CD4-positive, CD25-positive, alpha-beta regulatory T cell (primary cell): ENCODE results near the gene C12orf56. TPM values are rescaled to one million over a fixed set of nuclear protein-coding genes. Genes with fewer than 3 reads are reported as not detected.
A peak's percentile ranks its signal among the peaks of the same experiment; 100 is the strongest.
"Not testable (repeated sequence)": the region's sequence is repeated elsewhere in the genome, so short reads cannot be mapped to it uniquely, and the experiment has no call there.

ENCODE experiments used
- ATAC-seq, 2 donors: fragments of 150-1000 bp; cut with Tn5 transposase; one replicate each; pipeline ENCODE4 v1.10.0; 2021; ENCODE audit warnings: low read depth in 2 of 2, moderate number of reproducible peaks in 2 of 2, moderate library complexity in 1 of 2
- DNase-seq, 3 donors: peaks; one replicate each; pipeline versions ENCODE4 v3.0.0 to v3.0.0-alpha.2; 2012 to 2022; ENCODE audit warnings: mixed read lengths in 1 of 3
- H3K27ac ChIP-seq: one replicate; pipeline ENCODE4 v1.7.0; 2013; ENCODE audit warnings: mild to moderate bottlenecking, low read length; ENCODE audit not compliant: insufficient read depth, poor library complexity, severe bottlenecking
- H3K27me3 ChIP-seq: one replicate; pipeline ENCODE4 v1.7.0; 2013; ENCODE audit warnings: low read length; ENCODE audit not compliant: control insufficient read depth, insufficient read depth
- H3K36me3 ChIP-seq: one replicate; pipeline ENCODE4 v1.7.0; 2013; ENCODE audit warnings: mild to moderate bottlenecking, low read length, moderate library complexity; ENCODE audit not compliant: control insufficient read depth, insufficient read depth
- H3K4me1 ChIP-seq: 2 replicates; pipeline ENCODE4 v1.7.0; 2013; ENCODE audit warnings: mild to moderate bottlenecking, low read length; ENCODE audit not compliant: insufficient read depth, control insufficient read depth, poor library complexity, severe bottlenecking
- H3K4me3 ChIP-seq: one replicate; pipeline ENCODE4 v1.7.0; 2013; ENCODE audit warnings: low read depth, mild to moderate bottlenecking, low read length, moderate library complexity
- H3K9me3 ChIP-seq, 2 experiments: 1 replicate in 1 of 2; 2 replicates in 1 of 2; pipeline ENCODE4 v1.7.0; 2013; ENCODE audit warnings: low read length in 2 of 2, mild to moderate bottlenecking in 1 of 2, moderate library complexity in 1 of 2; ENCODE audit not compliant: control insufficient read depth in 2 of 2
- H3K27ac Mint-ChIP-seq, 3 donors: one replicate each; pipeline ENCODE4 v1.8.0; 2020 to 2022; ENCODE audit warnings: mild to moderate bottlenecking in 3 of 3, mixed read lengths in 3 of 3, moderate library complexity in 2 of 3
- H3K27me3 Mint-ChIP-seq: one replicate; pipeline ENCODE4 v1.8.0; 2022; ENCODE audit warnings: mild to moderate bottlenecking, mixed read lengths
- H3K36me3 Mint-ChIP-seq: one replicate; pipeline ENCODE4 v1.8.0; 2020; ENCODE audit warnings: mixed read lengths
- H3K4me1 Mint-ChIP-seq, 4 donors: one replicate each; pipeline ENCODE4 v1.8.0; 2020 to 2022; ENCODE audit warnings: mixed read lengths in 4 of 4, mild to moderate bottlenecking in 1 of 4
- H3K4me3 Mint-ChIP-seq, 4 donors: one replicate each; pipeline ENCODE4 v1.8.0; 2020 to 2022; ENCODE audit warnings: mild to moderate bottlenecking in 4 of 4, mixed read lengths in 4 of 4, moderate library complexity in 3 of 4
- H3K9me3 Mint-ChIP-seq, 7 donors: one replicate each; pipeline ENCODE4 v1.8.0; 2020 to 2022; ENCODE audit warnings: mixed read lengths in 7 of 7, mild to moderate bottlenecking in 3 of 7, moderate library complexity in 2 of 7
- polyA plus RNA-seq, 4 donors: library from polyadenylated mRNA; unstranded; fragments of 300-500 nt; fragmentation: Illumina TruSeq; gene quantifications; one replicate each; pipeline ENCODE4 v1.2.3, GENCODE V29; 2021
- total RNA-seq: library from RNA; stranded (reverse); gene quantifications from one replicate; pipeline ENCODE4 v1.2.3, GENCODE V29; 2022

The C12orf56 gene
- total and polyA plus RNA-seq, 5 donors from 2014 or later: 0.15 TPM; not detected in 4

DNA sequence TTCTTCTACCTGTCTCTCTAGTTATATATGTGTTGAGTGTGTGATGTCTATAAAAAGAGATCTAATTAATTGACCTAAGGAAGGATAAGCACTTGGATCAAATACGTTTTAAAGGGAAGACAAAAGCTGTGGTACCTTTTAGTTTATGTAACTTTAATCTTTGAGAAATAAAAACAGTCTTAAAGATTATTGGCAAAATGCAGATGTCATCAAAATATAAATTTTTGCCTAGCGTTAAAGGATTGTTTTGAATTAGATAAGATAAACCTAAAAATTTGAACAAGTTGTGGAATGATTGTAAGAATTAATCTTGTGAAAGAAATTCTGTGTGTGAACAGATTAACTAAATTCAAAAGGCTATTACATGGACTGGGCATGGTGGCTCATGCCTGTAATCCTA, 42.9 kb downstream of the C12orf56 start:
- no peaks in the 10 kb centered on the region for H3K27me3 ChIP-seq
- DNase-seq (no peak), ATAC-seq (no peak)
- Mint-ChIP-seq H3K27ac (no peak overlapping the region), H3K4me3 (no peak overlapping the region), H3K9me3 (peaks cover 0 to 18% (median 2%) of the 10 kb centered on the region in 7 donors), H3K4me1 (no peaks in the 10 kb centered on the region), H3K36me3 (peaks cover 7% of the 10 kb centered on the region), H3K27me3 (peaks cover 9% of the 10 kb centered on the region)
- H3K4me3 ChIP-seq: no peak overlapping the region
- no peaks in the 10 kb centered on the region for H3K36me3 ChIP-seq
- H3K9me3 ChIP-seq: no peaks in the 10 kb centered on the region
- H3K4me1 ChIP-seq: no peaks in the 10 kb centered on the region
- H3K27ac ChIP-seq: no peak overlapping the region

DNA sequence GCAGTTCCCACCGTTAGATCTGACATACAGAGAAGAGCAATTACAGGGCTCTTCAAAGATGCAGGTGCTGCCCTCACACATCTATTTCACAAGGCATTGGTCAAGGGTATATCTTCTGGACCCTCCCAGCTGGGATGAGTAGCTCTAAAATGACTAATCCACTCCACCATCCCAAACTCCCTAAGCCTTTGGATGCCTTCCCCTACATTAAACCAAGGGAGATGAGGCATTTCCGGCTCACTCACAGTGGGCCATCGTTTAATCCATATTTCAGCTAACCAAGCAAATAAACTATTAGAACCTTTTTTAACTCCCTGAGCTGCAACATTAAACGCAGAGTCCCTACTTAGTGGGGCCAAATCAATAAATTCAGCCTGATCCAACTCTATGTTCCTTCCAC, 45.9 kb downstream of the C12orf56 start:
- not testable (repeated sequence) for ATAC-seq, DNase-seq, H3K27me3 Mint-ChIP-seq, H3K27me3 ChIP-seq, H3K4me1 ChIP-seq, H3K4me3 ChIP-seq, H3K4me3 Mint-ChIP-seq, H3K36me3 ChIP-seq, H3K27ac Mint-ChIP-seq, H3K4me1 Mint-ChIP-seq, H3K9me3 ChIP-seq, H3K27ac ChIP-seq, H3K36me3 Mint-ChIP-seq
- peaks cover 0 to 18% (median 2%) of the 10 kb centered on the region in 7 donors for H3K9me3 Mint-ChIP-seq

DNA sequence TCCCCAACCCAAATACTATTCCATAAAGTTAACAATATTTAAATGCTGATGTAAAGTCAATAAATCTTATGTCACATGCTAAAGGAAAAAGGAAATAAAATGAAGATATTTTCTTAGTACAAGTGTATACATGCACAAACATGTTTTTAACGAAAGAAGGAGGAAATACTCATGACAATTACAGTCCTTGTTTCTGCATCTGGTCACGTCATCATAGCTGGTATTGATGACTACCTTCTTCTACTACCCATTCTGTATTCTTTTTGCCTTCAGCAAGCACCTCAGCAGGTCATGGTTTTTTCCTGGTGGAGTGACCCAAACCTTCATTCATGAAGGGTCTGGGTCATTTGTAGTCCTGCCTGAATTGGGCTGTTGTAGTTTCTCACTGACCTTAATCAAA, 50.0 kb downstream of the C12orf56 start:
- peaks cover 0 to 14% (median 0%) of the 10 kb centered on the region in 7 donors for H3K9me3 Mint-ChIP-seq
- H3K36me3 ChIP-seq, H3K27me3 Mint-ChIP-seq, ATAC-seq, H3K4me3 ChIP-seq, H3K27me3 ChIP-seq, H3K4me3 Mint-ChIP-seq, H3K36me3 Mint-ChIP-seq, DNase-seq, H3K4me1 ChIP-seq, H3K27ac ChIP-seq, H3K4me1 Mint-ChIP-seq, H3K9me3 ChIP-seq, H3K27ac Mint-ChIP-seq: not testable (repeated sequence)

DNA sequence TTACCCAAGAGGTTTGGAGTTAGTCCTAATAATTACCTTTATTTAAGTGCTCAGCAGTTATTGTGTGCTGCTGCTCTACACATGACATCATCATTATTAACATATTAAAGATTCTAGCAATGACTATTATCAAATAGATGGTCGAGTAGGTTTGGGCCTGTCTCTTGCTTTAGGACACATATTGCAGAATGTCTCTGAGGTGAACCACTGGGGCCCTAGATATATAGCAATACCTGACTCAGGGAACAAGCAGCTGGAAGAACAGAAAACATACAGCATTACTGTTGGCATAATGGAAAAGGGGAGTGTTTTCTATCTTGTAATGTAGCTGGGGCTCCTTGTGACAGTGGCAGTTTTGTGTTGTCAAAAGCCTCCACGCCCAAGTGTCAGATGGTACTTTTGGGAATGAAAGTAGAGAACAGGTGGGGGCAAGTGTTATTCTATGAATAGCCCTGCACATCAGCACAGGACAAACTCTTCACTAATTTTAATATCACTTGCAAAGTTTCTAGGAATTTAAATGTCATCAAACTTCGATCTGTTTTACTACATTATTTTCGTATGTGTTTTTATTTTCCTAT, 54.6 kb downstream of the C12orf56 start:
- no peaks in the 10 kb centered on the region for H3K27me3 Mint-ChIP-seq
- ATAC-seq (no peak), DNase-seq (no peak)
- no peak overlapping the region for H3K27ac Mint-ChIP-seq
- H3K36me3 Mint-ChIP-seq: no peaks in the 10 kb centered on the region
- H3K4me1 Mint-ChIP-seq: no peaks in the 10 kb centered on the region
- no peak overlapping the region for H3K4me3 Mint-ChIP-seq
- Histone ChIP-seq H3K27me3 (peaks cover 2% of the 10 kb centered on the region), H3K27ac (no peak overlapping the region), H3K4me1 (no peaks in the 10 kb centered on the region), H3K4me3 (no peak overlapping the region), H3K9me3 (no peaks in the 10 kb centered on the region), H3K36me3 (no peaks in the 10 kb centered on the region)
- H3K9me3 Mint-ChIP-seq: peaks cover 0 to 9% (median 1%) of the 10 kb centered on the region in 7 donors

DNA sequence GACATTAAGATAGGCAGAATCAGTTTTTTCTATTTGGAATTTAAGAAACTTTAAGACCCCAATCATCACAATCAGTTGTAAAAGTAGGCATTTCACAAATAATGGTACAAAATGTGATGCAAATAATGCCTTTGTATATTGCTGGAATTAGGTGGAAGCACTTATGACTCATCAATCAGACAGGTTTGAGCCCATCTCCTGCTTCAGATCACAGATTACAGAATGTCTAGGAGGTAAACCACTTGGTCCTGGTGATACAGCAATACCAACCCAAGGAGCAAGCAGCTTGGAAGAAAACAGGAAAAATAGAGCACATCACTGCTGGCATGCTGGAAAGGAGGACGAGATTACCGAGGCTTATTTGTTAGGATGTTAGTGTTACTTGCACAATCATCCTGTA, 57.6 kb downstream of the C12orf56 start:
- DNase-seq (no peak), ATAC-seq (no peak)
- Histone ChIP-seq H3K9me3 (no peaks in the 10 kb centered on the region), H3K4me1 (no peaks in the 10 kb centered on the region), H3K36me3 (no peaks in the 10 kb centered on the region), H3K27ac (no peak overlapping the region), H3K4me3 (no peak overlapping the region), H3K27me3 (peaks cover 2% of the 10 kb centered on the region)
- Mint-ChIP-seq H3K9me3 (peaks cover 0 to 4% (median 0%) of the 10 kb centered on the region in 7 donors), H3K27ac (peak overlapping the region in 1 of 3 donors; percentile 12), H3K27me3 (no peaks in the 10 kb centered on the region), H3K4me1 (no peaks in the 10 kb centered on the region), H3K36me3 (no peaks in the 10 kb centered on the region), H3K4me3 (no peak overlapping the region)

DNA sequence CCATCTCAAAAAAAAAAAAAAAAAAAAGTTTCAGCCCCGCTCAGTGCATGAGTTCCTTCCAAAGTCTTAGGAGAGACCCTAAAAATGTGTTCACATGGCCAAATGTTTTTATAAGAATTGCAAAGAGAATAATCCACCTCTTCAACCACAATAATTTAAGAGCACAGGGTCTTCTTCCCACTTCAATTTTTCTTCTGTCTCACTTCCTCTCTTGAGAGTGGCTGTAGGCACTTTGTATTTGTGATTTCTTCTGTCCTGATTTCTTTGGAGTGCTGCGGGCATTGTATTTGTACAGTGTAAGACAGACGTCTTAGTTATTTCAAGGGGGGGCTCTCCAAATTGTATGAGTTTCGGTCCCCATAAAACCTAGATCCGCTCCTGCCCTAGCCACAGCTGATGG, 58.3 kb downstream of the C12orf56 start:
- no peak overlapping the region for H3K27ac ChIP-seq
- DNase-seq: no peak
- H3K4me1 ChIP-seq: no peaks in the 10 kb centered on the region
- H3K4me3 ChIP-seq: no peak overlapping the region
- Mint-ChIP-seq H3K4me3 (no peak overlapping the region), H3K9me3 (peaks cover 0 to 4% (median 0%) of the 10 kb centered on the region in 7 donors), H3K27ac (peak overlapping the region in 1 of 3 donors; percentile 12), H3K27me3 (no peaks in the 10 kb centered on the region), H3K4me1 (no peaks in the 10 kb centered on the region), H3K36me3 (no peaks in the 10 kb centered on the region)
- no peaks in the 10 kb centered on the region for H3K36me3 ChIP-seq
- H3K9me3 ChIP-seq: no peaks in the 10 kb centered on the region
- H3K27me3 ChIP-seq: peaks cover 2% of the 10 kb centered on the region
- ATAC-seq: no peak

DNA sequence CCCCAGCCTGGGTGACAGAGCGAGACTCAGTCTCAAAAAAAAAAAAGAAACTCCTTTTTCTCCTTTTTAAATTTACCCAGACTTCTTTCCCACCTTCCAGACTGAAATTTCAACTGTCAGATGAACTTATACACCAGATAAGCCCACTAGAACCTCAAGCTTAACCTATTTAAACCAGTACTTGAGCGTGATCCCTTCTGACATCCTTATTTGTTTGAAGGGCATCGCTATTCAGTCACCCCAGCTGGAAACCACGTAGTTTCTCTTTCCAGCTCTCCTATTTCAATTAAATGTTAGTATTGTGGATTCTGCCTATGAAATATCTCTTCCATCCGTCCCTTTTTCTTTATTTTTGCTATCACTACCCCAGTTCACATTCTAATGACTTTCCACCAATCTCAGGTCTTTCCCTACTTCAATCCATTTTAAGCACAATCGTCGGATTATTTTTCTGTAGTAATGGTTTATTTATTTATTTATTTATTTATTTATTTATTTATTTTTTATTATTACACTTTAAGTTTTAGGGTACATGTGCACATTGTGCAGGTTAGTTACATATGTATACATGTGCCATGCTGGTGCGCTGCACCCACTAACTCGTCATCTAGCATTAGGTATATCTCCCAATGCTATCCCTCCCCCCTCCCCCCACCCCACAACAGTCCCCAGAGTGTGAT, 61.4 kb downstream of the C12orf56 start:
- H3K36me3 ChIP-seq, H3K27ac ChIP-seq, H3K27ac Mint-ChIP-seq, H3K4me1 ChIP-seq, H3K4me1 Mint-ChIP-seq, H3K27me3 ChIP-seq, H3K9me3 ChIP-seq, H3K27me3 Mint-ChIP-seq, H3K4me3 Mint-ChIP-seq, DNase-seq, H3K9me3 Mint-ChIP-seq, ATAC-seq, H3K4me3 ChIP-seq, H3K36me3 Mint-ChIP-seq: not testable (repeated sequence)

DNA sequence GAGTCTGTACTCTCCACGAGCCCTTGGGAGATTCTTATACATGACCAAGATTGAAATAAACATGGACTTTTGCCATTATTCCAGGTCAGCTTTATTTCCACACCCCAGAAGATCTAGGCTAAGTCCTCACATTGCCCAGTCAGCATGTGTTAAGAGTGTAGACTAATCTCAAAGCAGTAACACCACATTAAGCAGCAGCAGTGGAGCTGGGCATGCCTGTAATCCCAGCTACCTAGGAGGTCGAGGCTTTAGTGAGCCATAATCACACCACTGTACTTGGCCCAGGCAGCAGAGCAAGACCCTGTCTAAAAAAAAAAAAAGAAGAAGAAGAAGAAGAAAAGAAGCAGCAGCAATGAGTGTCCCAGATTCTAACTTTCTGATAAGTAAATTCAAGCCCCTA, 65.5 kb downstream of the C12orf56 start:
- peaks cover 5% of the 10 kb centered on the region for H3K27me3 ChIP-seq
- H3K27me3 Mint-ChIP-seq: peaks cover 5% of the 10 kb centered on the region
- no peaks in the 10 kb centered on the region for H3K36me3 Mint-ChIP-seq
- H3K36me3 ChIP-seq: no peaks in the 10 kb centered on the region
- ATAC-seq (no peak), DNase-seq (no peak)
- no peak overlapping the region for H3K27ac Mint-ChIP-seq
- no peaks in the 10 kb centered on the region for H3K4me1 Mint-ChIP-seq
- no peak overlapping the region for H3K27ac ChIP-seq
- no peak overlapping the region for H3K4me3 Mint-ChIP-seq
- H3K9me3 Mint-ChIP-seq: peaks cover 0 to 2% (median 1%) of the 10 kb centered on the region in 7 donors
- no peak overlapping the region for H3K4me3 ChIP-seq
- H3K9me3 ChIP-seq: no peaks in the 10 kb centered on the region
- no peaks in the 10 kb centered on the region for H3K4me1 ChIP-seq
